ENCODE results near the gene DYNC2LI1. TPM values are rescaled to one million over a fixed set of nuclear protein-coding genes. Genes with fewer than 3 reads are reported as not detected.
A peak's percentile ranks its signal among the peaks of the same experiment; 100 is the strongest.

The DYNC2LI1 gene
- polyA plus RNA-seq, 1 donor = 40.1 TPM

DNA sequence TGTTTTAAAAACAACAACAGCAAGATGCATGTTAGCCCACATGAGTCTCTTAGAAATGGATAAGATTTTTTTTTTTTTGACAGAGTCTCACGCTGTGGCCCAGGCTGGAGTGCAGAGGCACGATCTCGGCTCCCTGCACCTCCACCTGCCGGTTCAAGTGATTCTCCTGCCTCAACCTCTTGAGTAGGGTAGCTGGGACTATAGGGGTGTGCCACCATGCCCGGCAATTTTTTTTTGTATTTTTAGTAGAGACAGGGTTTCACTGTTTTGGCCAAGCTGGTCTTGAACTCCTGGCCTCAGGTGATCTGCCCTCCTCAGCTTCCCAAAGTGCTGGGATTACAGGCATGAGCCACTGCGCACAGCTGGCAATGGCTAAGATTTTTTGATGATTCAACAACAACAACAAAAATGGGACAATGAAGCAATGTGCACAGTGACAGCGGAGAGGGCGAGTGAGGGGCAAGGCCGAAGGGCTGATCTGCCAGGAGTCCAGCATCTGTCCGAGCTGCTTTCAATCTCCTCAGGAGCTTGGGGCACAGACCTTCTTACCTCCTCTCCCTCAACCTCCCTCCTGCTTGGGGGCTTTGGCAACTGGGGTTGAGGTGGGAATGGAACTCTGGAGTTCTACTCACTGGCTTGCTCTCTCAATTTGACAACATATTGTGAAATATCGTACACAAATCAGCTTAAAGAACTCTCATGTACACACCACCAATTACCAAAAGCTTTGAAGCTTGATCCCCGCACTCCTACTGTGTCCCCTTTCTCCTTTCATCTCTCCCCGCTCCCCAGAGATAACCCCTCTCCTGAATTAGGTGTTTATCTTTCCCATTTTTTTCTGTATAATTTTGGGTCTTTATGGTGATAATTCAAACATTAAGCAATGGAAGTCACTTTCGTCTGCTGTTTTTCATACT lies 68.4 kb downstream of the DYNC2LI1 start:
- Histone ChIP-seq H3K4me3 (ENCODE audit: low read length) (no peak overlapping the region), H3K27ac (ENCODE audit: low read length) (no peak overlapping the region), H3K27me3 (ENCODE audit: control insufficient read depth, insufficient read depth, low read length) (no peaks in the 10 kb centered on the region), H3K36me3 (ENCODE audit: control insufficient read depth, insufficient read depth, low read length) (peaks cover 3% of the 10 kb centered on the region), H3K9me3 (ENCODE audit: control insufficient read depth, low read depth, low read length) (no peaks in the 10 kb centered on the region), H3K4me1 (ENCODE audit: control insufficient read depth, insufficient read depth, low read length) (peaks cover 43% of the 10 kb centered on the region)
- 100% methylated on average over 1 of the region's 14 CpGs for WGBS (ENCODE audit: insufficient coverage, low lambda C conversion rate)
- DNase-seq = no peak

DNA sequence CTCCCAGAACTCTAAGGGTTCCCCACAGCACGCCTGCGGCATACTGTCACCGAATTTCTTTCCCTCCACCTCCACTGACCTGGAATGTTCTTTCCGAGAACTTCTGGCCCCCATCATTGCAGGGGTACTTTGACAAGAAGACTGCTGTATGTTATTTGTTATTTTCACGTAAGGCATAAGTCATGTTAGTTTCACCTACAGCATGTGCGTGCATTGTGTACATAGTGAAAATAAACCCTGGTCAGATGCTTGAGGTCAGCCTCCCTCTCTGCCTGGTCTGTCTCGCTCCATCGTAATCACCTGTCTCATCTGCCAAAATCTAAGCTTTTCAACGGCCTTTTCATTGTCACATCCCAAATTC lies 69.0 kb downstream of the DYNC2LI1 start:
- WGBS (ENCODE audit: insufficient coverage, low lambda C conversion rate) = 92% methylated on average over 2 of the region's 9 CpGs
- Histone ChIP-seq H3K9me3 (ENCODE audit: control insufficient read depth, low read depth, low read length) (no peaks in the 10 kb centered on the region), H3K4me1 (ENCODE audit: control insufficient read depth, insufficient read depth, low read length) (peaks cover 43% of the 10 kb centered on the region), H3K4me3 (ENCODE audit: low read length) (no peak overlapping the region), H3K27ac (ENCODE audit: low read length) (no peak overlapping the region), H3K27me3 (ENCODE audit: control insufficient read depth, insufficient read depth, low read length) (no peaks in the 10 kb centered on the region), H3K36me3 (ENCODE audit: control insufficient read depth, insufficient read depth, low read length) (peaks cover 3% of the 10 kb centered on the region)
- DNase-seq = no peak

DNA sequence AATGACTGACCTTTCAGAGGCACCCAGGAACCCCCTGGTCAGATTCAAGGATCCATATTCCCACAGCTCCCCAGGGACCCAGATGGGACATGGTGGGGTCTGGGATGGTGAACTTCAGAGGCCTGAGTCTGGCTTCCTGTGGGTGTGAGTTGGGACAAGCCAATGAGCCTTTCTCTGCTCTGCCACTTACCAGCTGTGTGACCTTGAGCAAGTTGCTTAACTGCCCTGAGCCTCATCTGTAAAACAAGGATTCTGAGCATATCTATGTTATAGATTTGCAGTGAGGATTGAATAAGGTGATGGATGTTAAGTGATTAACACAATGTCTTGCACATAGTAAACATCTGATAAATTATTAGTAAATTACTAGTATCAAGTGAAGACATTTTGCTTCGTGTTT lies 71.3 kb downstream of the DYNC2LI1 start:
- Histone ChIP-seq H3K27me3 (ENCODE audit: control insufficient read depth, insufficient read depth, low read length) (no peaks in the 10 kb centered on the region), H3K9me3 (ENCODE audit: control insufficient read depth, low read depth, low read length) (no peaks in the 10 kb centered on the region), H3K36me3 (ENCODE audit: control insufficient read depth, insufficient read depth, low read length) (peaks cover 4% of the 10 kb centered on the region), H3K4me3 (ENCODE audit: low read length) (no peak overlapping the region), H3K4me1 (ENCODE audit: control insufficient read depth, insufficient read depth, low read length) (peaks cover 29% of the 10 kb centered on the region), H3K27ac (ENCODE audit: low read length) (peak overlapping the region; percentile 10)
- DNase-seq = no peak
- 88% methylated on average over 1 of the region's 1 CpG for WGBS (ENCODE audit: insufficient coverage, low lambda C conversion rate)

DNA sequence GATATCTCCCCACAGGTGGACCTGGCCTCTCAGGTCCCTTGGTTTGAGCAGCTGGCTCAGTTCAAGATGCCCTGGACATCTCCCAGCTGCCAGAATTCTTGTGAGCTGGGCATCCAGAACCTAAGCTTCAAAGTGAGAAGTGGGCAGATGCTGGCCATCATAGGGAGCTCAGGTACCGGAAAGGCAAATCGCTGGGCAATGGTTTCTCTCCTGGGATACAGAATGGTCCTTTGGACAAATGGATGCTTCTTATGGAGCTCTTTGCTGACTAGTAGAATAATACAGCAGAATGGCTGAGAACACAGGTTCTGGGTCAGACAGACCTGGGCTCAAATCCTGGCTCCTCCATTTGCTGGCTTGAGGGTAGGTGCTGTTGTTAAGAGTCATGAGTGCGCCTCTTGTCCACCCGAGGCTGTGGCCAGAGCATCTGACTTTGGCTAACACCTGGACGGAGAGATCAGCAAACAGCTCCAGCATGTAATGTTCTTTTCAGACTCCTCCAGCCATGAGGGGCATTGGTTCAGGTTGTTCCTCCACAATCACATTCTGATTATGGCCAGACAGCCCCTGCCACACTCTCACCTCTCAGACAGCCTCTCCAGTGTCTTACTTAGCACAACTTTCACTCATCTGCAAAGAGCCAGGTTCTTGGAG lies 72.4 kb downstream of the DYNC2LI1 start:
- H3K4me1 ChIP-seq (ENCODE audit: control insufficient read depth, insufficient read depth, low read length) = peaks cover 25% of the 10 kb centered on the region
- H3K27me3 ChIP-seq (ENCODE audit: control insufficient read depth, insufficient read depth, low read length) = no peaks in the 10 kb centered on the region
- H3K36me3 ChIP-seq (ENCODE audit: control insufficient read depth, insufficient read depth, low read length) = peaks cover 4% of the 10 kb centered on the region
- DNase-seq = no peak
- peak overlapping the region; percentile 0 for H3K27ac ChIP-seq (ENCODE audit: low read length)
- H3K9me3 ChIP-seq (ENCODE audit: control insufficient read depth, low read depth, low read length) = no peaks in the 10 kb centered on the region
- no peak overlapping the region for H3K4me3 ChIP-seq (ENCODE audit: low read length)
- 100% methylated on average over 1 of the region's 5 CpGs for WGBS (ENCODE audit: insufficient coverage, low lambda C conversion rate)

DNA sequence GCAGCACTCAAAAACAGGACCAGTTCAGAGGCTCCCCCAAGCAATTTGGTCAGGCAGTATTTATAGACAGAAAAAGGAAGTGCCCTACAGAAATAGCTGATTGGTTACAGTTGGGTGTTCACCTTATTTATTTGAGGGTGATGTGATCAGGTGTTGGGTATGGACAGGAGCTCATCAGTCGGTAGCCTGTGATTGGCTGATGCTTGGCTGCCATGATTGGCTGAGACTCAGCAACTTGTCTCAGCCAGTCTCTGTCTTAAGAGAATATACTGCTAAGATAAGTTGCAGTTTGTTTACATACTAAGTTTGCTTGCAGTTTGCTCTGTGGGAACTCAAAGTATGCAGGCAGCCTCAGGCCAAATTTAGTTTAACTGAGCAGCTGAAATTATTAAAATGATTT lies 74.4 kb downstream of the DYNC2LI1 start:
- Histone ChIP-seq H3K9me3 (ENCODE audit: control insufficient read depth, low read depth, low read length) (no peaks in the 10 kb centered on the region), H3K27ac (ENCODE audit: low read length) (no peak overlapping the region)
- DNase-seq = no peak

DNA sequence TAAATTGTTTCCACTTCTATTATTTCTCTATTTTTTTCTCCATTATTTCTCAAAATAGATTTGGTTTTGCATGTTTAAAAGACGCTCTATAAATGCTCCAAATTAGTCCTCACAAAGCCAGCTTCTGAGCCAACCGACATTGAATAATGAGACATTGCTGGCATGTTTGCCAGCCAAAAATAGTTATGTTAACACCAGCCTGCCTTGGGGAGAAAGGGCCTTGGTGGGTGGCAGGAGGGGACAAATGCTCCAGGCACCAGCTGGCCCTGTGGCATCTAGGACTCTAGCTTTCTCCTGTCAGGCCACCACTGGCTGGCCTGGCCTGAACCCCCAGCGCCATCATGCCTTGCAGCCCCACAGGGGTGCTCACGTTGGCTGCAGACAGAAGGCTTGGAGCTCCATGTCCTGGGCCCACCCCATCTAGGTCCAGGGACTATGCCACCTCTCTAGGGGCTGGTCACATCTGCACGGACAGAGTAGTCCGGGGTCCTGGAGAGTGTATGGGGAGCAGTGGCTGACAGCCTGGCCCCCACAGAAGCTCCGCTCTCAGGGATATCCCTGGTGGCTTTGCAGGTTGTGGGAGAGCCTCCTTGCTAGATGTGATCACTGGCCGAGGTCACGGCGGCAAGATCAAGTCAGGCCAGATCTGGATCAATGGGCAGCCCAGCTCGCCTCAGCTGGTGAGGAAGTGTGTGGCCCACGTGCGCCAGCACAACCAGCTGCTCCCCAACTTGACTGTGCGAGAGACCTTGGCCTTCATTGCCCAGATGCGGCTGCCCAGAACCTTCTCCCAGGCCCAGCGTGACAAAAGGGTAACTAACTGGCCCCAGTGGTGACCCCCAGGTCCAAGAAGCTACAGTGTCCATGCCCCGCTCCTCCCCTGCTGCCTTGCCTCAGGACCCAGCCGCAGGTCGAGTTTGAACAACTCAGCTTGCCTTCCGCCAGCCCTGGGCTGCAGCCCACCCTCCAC lies 77.5 kb downstream of the DYNC2LI1 start:
- 100% methylated on average over 1 of the region's 20 CpGs for WGBS (ENCODE audit: insufficient coverage, low lambda C conversion rate)
- no peak overlapping the region for H3K27ac ChIP-seq (ENCODE audit: low read length)
- H3K9me3 ChIP-seq (ENCODE audit: control insufficient read depth, low read depth, low read length) = no peaks in the 10 kb centered on the region
- DNase-seq = no peak
- H3K36me3 ChIP-seq (ENCODE audit: control insufficient read depth, insufficient read depth, low read length) = peaks cover 24% of the 10 kb centered on the region
- H3K4me3 ChIP-seq (ENCODE audit: low read length) = no peak overlapping the region
- H3K4me1 ChIP-seq (ENCODE audit: control insufficient read depth, insufficient read depth, low read length) = peaks cover 9% of the 10 kb centered on the region
- no peaks in the 10 kb centered on the region for H3K27me3 ChIP-seq (ENCODE audit: control insufficient read depth, insufficient read depth, low read length)

More for the DNA sequence above, 74.4 kb downstream of the DYNC2LI1 start:
- Histone ChIP-seq H3K27me3 (ENCODE audit: control insufficient read depth, insufficient read depth, low read length) (no peaks in the 10 kb centered on the region), H3K4me3 (ENCODE audit: low read length) (no peak overlapping the region), H3K4me1 (ENCODE audit: control insufficient read depth, insufficient read depth, low read length) (peaks cover 22% of the 10 kb centered on the region), H3K36me3 (ENCODE audit: control insufficient read depth, insufficient read depth, low read length) (peaks cover 19% of the 10 kb centered on the region)
- WGBS (ENCODE audit: insufficient coverage, low lambda C conversion rate) = no CpG with 5 or more reads among the region's 1 CpG

DNA sequence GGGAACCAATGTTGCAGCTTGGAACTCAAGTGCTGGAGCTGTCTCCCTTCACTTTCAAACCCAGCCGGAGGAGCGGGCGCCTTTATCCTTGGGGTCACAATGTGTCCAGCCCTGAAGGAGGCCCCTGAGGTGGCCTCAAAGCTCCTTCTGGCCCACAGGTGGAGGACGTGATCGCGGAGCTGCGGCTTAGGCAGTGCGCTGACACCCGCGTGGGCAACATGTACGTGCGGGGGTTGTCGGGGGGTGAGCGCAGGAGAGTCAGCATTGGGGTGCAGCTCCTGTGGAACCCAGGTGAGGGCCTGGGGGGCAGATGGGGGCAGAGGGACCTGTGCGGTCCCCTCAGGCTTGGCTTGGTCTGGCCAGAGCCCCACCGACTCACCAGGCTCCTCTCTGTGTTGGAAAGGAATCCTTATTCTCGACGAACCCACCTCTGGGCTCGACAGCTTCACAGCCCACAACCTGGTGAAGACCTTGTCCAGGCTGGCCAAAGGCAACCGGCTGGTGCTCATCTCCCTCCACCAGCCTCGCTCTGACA lies 78.4 kb downstream of the DYNC2LI1 start:
- Histone ChIP-seq H3K27me3 (ENCODE audit: control insufficient read depth, insufficient read depth, low read length) (no peaks in the 10 kb centered on the region), H3K9me3 (ENCODE audit: control insufficient read depth, low read depth, low read length) (no peaks in the 10 kb centered on the region)

DNA sequence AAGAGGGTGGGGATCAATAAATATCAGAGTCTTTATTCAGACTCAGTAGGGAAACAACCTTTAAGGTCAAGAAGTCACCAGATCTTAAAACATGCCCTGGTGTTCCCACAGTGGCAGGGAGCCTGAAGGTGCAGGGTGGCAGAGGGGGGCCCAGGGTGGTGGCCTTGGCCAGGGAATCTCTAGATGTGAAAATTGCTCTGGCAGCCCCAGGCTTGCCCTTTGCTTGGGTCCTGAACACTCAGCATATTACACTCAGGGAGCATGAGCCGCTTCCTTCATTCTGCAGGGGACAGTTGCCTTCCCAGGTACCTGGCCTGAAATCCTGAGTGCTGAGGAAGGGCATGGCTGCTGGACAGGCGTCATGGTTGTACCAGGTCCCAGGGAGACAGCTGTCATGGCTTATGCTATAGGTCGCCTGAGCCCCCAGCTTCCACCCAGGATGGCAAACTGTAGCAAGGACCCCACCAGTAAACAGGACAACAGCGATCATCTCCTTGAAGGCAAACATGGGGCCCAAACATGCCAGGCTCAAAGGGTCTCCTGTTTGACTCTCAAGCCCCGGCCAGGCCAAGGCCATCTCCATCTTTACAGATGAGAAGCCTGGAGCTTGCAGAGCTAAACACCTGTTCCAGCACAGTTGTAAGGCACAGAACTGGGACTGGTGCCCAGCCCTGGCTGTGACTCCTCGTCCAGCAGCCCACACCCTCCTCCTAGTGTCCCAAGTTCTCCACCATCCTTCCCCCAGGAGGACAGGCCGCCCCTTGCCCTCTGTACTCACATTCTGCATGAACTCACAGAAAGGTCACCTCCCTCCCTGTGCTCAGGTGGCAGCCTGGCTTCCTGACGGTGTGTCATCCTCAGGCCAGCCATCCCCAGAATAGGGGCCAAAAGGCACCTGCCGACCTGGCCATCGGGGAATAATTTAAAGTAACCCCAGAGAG lies 79.6 kb downstream of the DYNC2LI1 start:
- Histone ChIP-seq H3K36me3 (ENCODE audit: control insufficient read depth, insufficient read depth, low read length) (peaks cover 24% of the 10 kb centered on the region), H3K4me3 (ENCODE audit: low read length) (no peak overlapping the region), H3K27me3 (ENCODE audit: control insufficient read depth, insufficient read depth, low read length) (no peaks in the 10 kb centered on the region), H3K27ac (ENCODE audit: low read length) (no peak overlapping the region), H3K4me1 (ENCODE audit: control insufficient read depth, insufficient read depth, low read length) (no peaks in the 10 kb centered on the region), H3K9me3 (ENCODE audit: control insufficient read depth, low read depth, low read length) (no peaks in the 10 kb centered on the region)
- WGBS (ENCODE audit: insufficient coverage, low lambda C conversion rate) = no CpG with 5 or more reads among the region's 10 CpGs
- DNase-seq = no peak

More for the DNA sequence above, 78.4 kb downstream of the DYNC2LI1 start:
- Histone ChIP-seq H3K36me3 (ENCODE audit: control insufficient read depth, insufficient read depth, low read length) (peaks cover 24% of the 10 kb centered on the region), H3K27ac (ENCODE audit: low read length) (no peak overlapping the region), H3K4me1 (ENCODE audit: control insufficient read depth, insufficient read depth, low read length) (peaks cover under 1% of the 10 kb centered on the region), H3K4me3 (ENCODE audit: low read length) (no peak overlapping the region)
- no peak for DNase-seq
- no CpG with 5 or more reads among the region's 21 CpGs for WGBS (ENCODE audit: insufficient coverage, low lambda C conversion rate)

DNA sequence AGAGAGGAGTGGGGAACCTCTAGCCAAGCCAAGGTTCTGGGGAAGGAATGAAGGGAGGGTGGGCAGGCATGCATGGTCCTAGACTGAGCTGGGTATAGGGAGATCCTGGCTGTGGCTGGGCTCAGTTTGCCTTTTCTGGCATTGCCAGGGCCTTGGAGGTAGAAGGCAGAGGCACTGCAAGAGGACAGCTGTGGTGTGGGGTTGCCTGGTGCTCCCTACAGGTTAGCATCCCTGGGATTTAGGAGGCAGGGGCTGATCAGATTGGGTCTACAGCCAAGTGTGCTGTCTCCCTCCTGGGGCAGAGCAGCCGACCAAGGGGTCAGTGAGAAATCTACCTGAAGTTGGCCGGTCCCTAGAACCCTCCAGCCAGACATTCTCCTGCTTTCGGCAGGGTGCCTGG lies 80.8 kb downstream of the DYNC2LI1 start:
- no CpG with 5 or more reads among the region's 3 CpGs for WGBS (ENCODE audit: insufficient coverage, low lambda C conversion rate)
- Histone ChIP-seq H3K27me3 (ENCODE audit: control insufficient read depth, insufficient read depth, low read length) (no peaks in the 10 kb centered on the region), H3K9me3 (ENCODE audit: control insufficient read depth, low read depth, low read length) (no peaks in the 10 kb centered on the region), H3K4me1 (ENCODE audit: control insufficient read depth, insufficient read depth, low read length) (no peaks in the 10 kb centered on the region), H3K4me3 (ENCODE audit: low read length) (no peak overlapping the region), H3K27ac (ENCODE audit: low read length) (no peak overlapping the region), H3K36me3 (ENCODE audit: control insufficient read depth, insufficient read depth, low read length) (peaks cover 22% of the 10 kb centered on the region)
- no peak for DNase-seq
